K562 (cell line): ENCODE measurements around the gene PRM2. TPM values are rescaled to one million over a fixed set of nuclear protein-coding genes. Genes with fewer than 3 reads are reported as not detected.

Experiments
- ATF1 ChIP-seq, 2 experiments: fragments of 450-650 bp in 1 of 2; IDR thresholded peaks; 2 replicates each; pipeline ENCODE4 v1.6.1; 2016; ENCODE audit warnings: missing compliant biosample characterization in 1 of 2, missing genetic modification characterization in 1 of 2
- BCOR ChIP-seq: fragments of 450-650 bp; IDR thresholded peaks from 2 replicates; pipeline ENCODE4 v1.6.1; 2016
- CBX5 ChIP-seq: IDR thresholded peaks from 2 replicates; pipeline ENCODE4 v1.6.1; 2014; ENCODE audit warnings: low read depth, borderline replicate concordance
- CHD4 ChIP-seq: fragments of 200-600 bp; sonication (generic); IDR thresholded peaks from 3 replicates; pipeline ENCODE4 v1.6.1; 2012; ENCODE audit warnings: low read depth, mild to moderate bottlenecking, mixed read lengths, low read length, inconsistent platforms; ENCODE audit not compliant: insufficient read depth, insufficient replicate concordance, poor library complexity, severe bottlenecking
- DMBX1 ChIP-seq: fragments of 250-450 bp; sonication (Bioruptor Pico); IDR thresholded peaks from 2 replicates; pipeline ENCODE4 v1.8.0; 2022; ENCODE audit warnings: inconsistent platforms, mild to moderate bottlenecking, moderate library complexity, borderline replicate concordance
- GTF2E2 ChIP-seq: fragments of 200-800 bp; sonication (Bioruptor generic); IDR thresholded peaks from 2 replicates; pipeline ENCODE4 v1.6.1; 2016; ENCODE audit warnings: missing genetic modification characterization, missing compliant biosample characterization
- GTF2F1 ChIP-seq: IDR thresholded peaks from 2 replicates; pipeline ENCODE4 v1.6.1; 2011; ENCODE audit warnings: low read depth, low read length, improper control_type of control experiment
- HMG20B ChIP-seq: fragments of 250-450 bp; sonication (Bioruptor Pico); IDR thresholded peaks from 2 replicates; pipeline ENCODE4 v1.5.0; 2021; ENCODE audit warnings: mild to moderate bottlenecking
- MAFF ChIP-seq: IDR thresholded peaks from 2 replicates; pipeline ENCODE4 v1.6.1; 2012; ENCODE audit warnings: low read length, improper control_type of control experiment
- OTX1 ChIP-seq: fragments of 450-650 bp; formaldehyde crosslinking; IDR thresholded peaks from 2 replicates; pipeline ENCODE4 v1.4.0; 2022; ENCODE audit warnings: mild to moderate bottlenecking
- RBM39 ChIP-seq: fragments of 200-400 bp; formaldehyde crosslinking; optimal IDR thresholded peaks from 2 replicates; pipeline ENCODE3; 2018; ENCODE audit warnings: low read depth, low read length
- SIN3B ChIP-seq: fragments of 450-650 bp; IDR thresholded peaks from 2 replicates; pipeline ENCODE4 v1.6.1; 2017; ENCODE audit warnings: low read depth, mild to moderate bottlenecking, moderate library complexity
- SLC30A9 ChIP-seq: fragments of 250-450 bp; sonication (Bioruptor Pico); IDR thresholded peaks from 2 replicates; pipeline ENCODE4 v1.8.0; 2022; ENCODE audit warnings: mild to moderate bottlenecking, moderate library complexity
- SMARCA5 ChIP-seq: fragments of 450-650 bp; IDR thresholded peaks from 2 replicates; pipeline ENCODE4 v1.6.1; 2016
- ZC3H8 ChIP-seq: fragments of 450-650 bp; IDR thresholded peaks from 2 replicates; pipeline ENCODE4 v1.6.1; 2017
- ZNF121 ChIP-seq: sonication (generic); formaldehyde crosslinking; conservative IDR thresholded peaks from 2 replicates; pipeline ENCODE4 v1.8.0; 2022; ENCODE audit warnings: missing genetic modification reagents
- ZNF184 ChIP-seq: sonication (generic); formaldehyde crosslinking; IDR thresholded peaks from 2 replicates; pipeline ENCODE4 v1.5.0; 2020; ENCODE audit warnings: missing genetic modification reagents
- ZNF311 ChIP-seq: fragments of 250-450 bp; sonication (Bioruptor Pico); IDR thresholded peaks from 2 replicates; pipeline ENCODE4 v1.4.0; 2020; ENCODE audit warnings: mild to moderate bottlenecking, moderate library complexity
- ZNF354B ChIP-seq: fragments of 250-450 bp; sonication (Bioruptor Pico); IDR thresholded peaks from 2 replicates; pipeline ENCODE4 v1.4.0; 2020
- ZSCAN32 ChIP-seq: fragments of 450-650 bp; formaldehyde crosslinking; IDR thresholded peaks from 2 replicates; pipeline ENCODE4 v1.4.0; 2020; ENCODE audit warnings: mild to moderate bottlenecking, moderate library complexity
- polyA plus RNA-seq, 8 experiments: library from polyadenylated mRNA; depleted of rRNA in 4 of 8; stranded (reverse) in 5 of 8; unstranded in 3 of 8; fragments of >200 nt; fragmentation: Nextera tagmentation in 2 of 8; fragmentation: Illumina TruSeq in 1 of 8; extraction: Ambion mirVana in 2 of 8; extraction: Trizol in 1 of 8; gene quantifications; 2 replicates each; pipeline versions ENCODE4 v1.2.1 to v1.2.3, GENCODE V29; 2011 to 2014; ENCODE audit warnings: inconsistent platforms in 1 of 8, missing spikeins in 1 of 8
- total RNA-seq, 7 experiments: library from RNA; depleted of rRNA in 6 of 7; stranded (reverse); fragments of >200 nt in 6 of 7; fragmentation: Illumina TruSeq in 2 of 7; extraction: Trizol in 2 of 7; gene quantifications; 2 replicates each; pipeline versions ENCODE4 v1.2.1 to v1.2.3, GENCODE V29; 2011 to 2021; ENCODE audit warnings: low replicate concordance in 1 of 7
- TF ChIP-seq, protein P1 (sequence below): sonication (generic); formaldehyde crosslinking; IDR thresholded peaks from 2 replicates; pipeline ENCODE4 v1.8.0; 2022; ENCODE audit warnings: missing genetic modification reagents, mild to moderate bottlenecking, borderline replicate concordance
- TF ChIP-seq, protein P2 (sequence below), 3 experiments: fragments of 200-800 bp in 1 of 3; sonication (Bioruptor generic) in 1 of 3; sonication (generic) in 1 of 3; formaldehyde crosslinking in 1 of 3; IDR thresholded peaks; 2 replicates each; pipeline versions ENCODE4 v1.6.1 to v1.8.0; 2016 to 2022; ENCODE audit warnings: mild to moderate bottlenecking in 2 of 3, missing compliant biosample characterization in 2 of 3, missing genetic modification characterization in 2 of 3, missing genetic modification reagents in 1 of 3
- TF ChIP-seq, protein P3 (sequence below): fragments of 450-650 bp; formaldehyde crosslinking; IDR thresholded peaks from 2 replicates; pipeline ENCODE4 v1.4.0; 2020; ENCODE audit warnings: mild to moderate bottlenecking, moderate library complexity

The PRM2 gene
- total and polyA plus RNA-seq, 9 of the 15 experiments (the other 6 are each of a cell fraction or from before 2014, with no cell fraction given): not detected

- TF ChIP-seq, protein P1, sequence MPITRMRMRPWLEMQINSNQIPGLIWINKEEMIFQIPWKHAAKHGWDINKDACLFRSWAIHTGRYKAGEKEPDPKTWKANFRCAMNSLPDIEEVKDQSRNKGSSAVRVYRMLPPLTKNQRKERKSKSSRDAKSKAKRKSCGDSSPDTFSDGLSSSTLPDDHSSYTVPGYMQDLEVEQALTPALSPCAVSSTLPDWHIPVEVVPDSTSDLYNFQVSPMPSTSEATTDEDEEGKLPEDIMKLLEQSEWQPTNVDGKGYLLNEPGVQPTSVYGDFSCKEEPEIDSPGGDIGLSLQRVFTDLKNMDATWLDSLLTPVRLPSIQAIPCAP (CRISPR knock-in tag): no peak
- TF ChIP-seq, protein P2, sequence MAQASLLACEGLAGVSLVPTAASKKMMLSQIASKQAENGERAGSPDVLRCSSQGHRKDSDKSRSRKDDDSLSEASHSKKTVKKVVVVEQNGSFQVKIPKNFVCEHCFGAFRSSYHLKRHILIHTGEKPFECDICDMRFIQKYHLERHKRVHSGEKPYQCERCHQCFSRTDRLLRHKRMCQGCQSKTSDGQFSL (CRISPR knock-in tag; IDR thresholded peaks at IDR 0.05): no peak
- TF ChIP-seq, protein P2 (tag; IDR thresholded peaks at IDR 0.05): no peak
- TF ChIP-seq ZSCAN32 (no peak), GTF2F1 (no peak), ZNF354B (no peak), ZNF184 (CRISPR knock-in tag) (no peak), GTF2E2 (tag) (no peak), ZC3H8 (no peak), CBX5 (no peak), CHD4 (peak; percentile 43), SLC30A9 (CRISPR knock-in tag) (no peak), SMARCA5 (peak; percentile 68; the same call in 1 of the 2 replicates), BCOR (peak; percentile 90), MAFF (no peak), ATF1 (CRISPR knock-in tag; IDR thresholded peaks at IDR 0.05) (no peak), ATF1 (tag; IDR thresholded peaks at IDR 0.05) (no peak), SIN3B (no peak), ZNF121 (CRISPR knock-in tag) (peak; percentile 80), RBM39 (no peak), DMBX1 (no peak), HMG20B (no peak), ZNF311 (no peak), OTX1 (no peak)
- TF ChIP-seq, protein P3, sequence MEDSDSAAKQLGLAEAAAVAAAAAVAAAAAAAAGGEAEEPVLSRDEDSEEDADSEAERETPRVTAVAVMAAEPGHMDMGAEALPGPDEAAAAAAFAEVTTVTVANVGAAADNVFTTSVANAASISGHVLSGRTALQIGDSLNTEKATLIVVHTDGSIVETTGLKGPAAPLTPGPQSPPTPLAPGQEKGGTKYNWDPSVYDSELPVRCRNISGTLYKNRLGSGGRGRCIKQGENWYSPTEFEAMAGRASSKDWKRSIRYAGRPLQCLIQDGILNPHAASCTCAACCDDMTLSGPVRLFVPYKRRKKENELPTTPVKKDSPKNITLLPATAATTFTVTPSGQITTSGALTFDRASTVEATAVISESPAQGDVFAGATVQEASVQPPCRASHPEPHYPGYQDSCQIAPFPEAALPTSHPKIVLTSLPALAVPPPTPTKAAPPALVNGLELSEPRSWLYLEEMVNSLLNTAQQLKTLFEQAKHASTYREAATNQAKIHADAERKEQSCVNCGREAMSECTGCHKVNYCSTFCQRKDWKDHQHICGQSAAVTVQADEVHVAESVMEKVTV (CRISPR knock-in tag): no peak
These were observed 36.3 kb downstream of the PRM2 start (continued) for GRCh38 chr16:11239644-11240632.
